ENCODE results near the gene KCNC4. TPM values are rescaled to one million over a fixed set of nuclear protein-coding genes. Genes with fewer than 3 reads are reported as not detected.
A peak's percentile ranks its signal among the peaks of the same experiment; 100 is the strongest.

KCNC4 gene
- total RNA-seq, 4 donors from 2014 or later, result 2.1 to 29.4 (median 3.9) TPM

- intact Hi-C loops (cut with DNase I; ENCODE audit: low total_unique reads), result no loop called here
Measured at GRCh38 chr1:110189181-110189580, 20.9 kb upstream of the KCNC4 start.

GRCh38 chr1:110190282-110190929, 19.7 kb upstream of the KCNC4 start:
- H3K36me3 ChIP-seq, result no peaks in the 10 kb centered on the region
- H3K4me1 ChIP-seq, result no peaks in the 10 kb centered on the region
- H3K4me3 ChIP-seq, result no peak overlapping the region
- no peak overlapping the region for H3K27ac ChIP-seq
- TF ChIP-seq CTCF (IDR thresholded peaks at IDR 0.05) (no peak), POLR2A (IDR thresholded peaks at IDR 0.05) (no peak)
- intact Hi-C loops (cut with DNase I; ENCODE audit: low total_unique reads), result no loop called here
- H3K27me3 ChIP-seq, result no peaks in the 10 kb centered on the region
- no peak for DNase-seq
- no peaks in the 10 kb centered on the region for H3K9me3 ChIP-seq

More at GRCh38 chr1:110189181-110189580, 20.9 kb upstream of the KCNC4 start:
- TF ChIP-seq CTCF (IDR thresholded peaks at IDR 0.05), result no peak
- no peak for TF ChIP-seq POLR2A (IDR thresholded peaks at IDR 0.05)
- no peaks in the 10 kb centered on the region for H3K4me1 ChIP-seq
- H3K36me3 ChIP-seq, result no peaks in the 10 kb centered on the region
- DNase-seq, result no peak
- no peaks in the 10 kb centered on the region for H3K27me3 ChIP-seq
- H3K4me3 ChIP-seq, result no peak overlapping the region
- peak overlapping the region in 1 of 2 donors; percentile 62 for H3K27ac ChIP-seq
- no peaks in the 10 kb centered on the region for H3K9me3 ChIP-seq

- H3K27ac ChIP-seq, result no peak overlapping the region
- no peaks in the 10 kb centered on the region for H3K9me3 ChIP-seq
- TF ChIP-seq CTCF (IDR thresholded peaks at IDR 0.05) (no peak), POLR2A (IDR thresholded peaks at IDR 0.05) (no peak)
- H3K27me3 ChIP-seq, result no peaks in the 10 kb centered on the region
- no peaks in the 10 kb centered on the region for H3K4me1 ChIP-seq
- no peaks in the 10 kb centered on the region for H3K36me3 ChIP-seq
- intact Hi-C loops (cut with DNase I; ENCODE audit: low total_unique reads), result no loop called here
- no peak overlapping the region for H3K4me3 ChIP-seq
- DNase-seq, result no peak
Measured at GRCh38 chr1:110192541-110192940, 17.6 kb upstream of the KCNC4 start.

- DNase-seq, result no peak
- intact Hi-C loops (cut with DNase I; ENCODE audit: low total_unique reads), result no loop called here
- Histone ChIP-seq H3K27ac (no peak overlapping the region), H3K27me3 (no peaks in the 10 kb centered on the region), H3K4me1 (no peaks in the 10 kb centered on the region), H3K9me3 (no peaks in the 10 kb centered on the region), H3K4me3 (no peak overlapping the region), H3K36me3 (no peaks in the 10 kb centered on the region)
- no peak for TF ChIP-seq CTCF (IDR thresholded peaks at IDR 0.05)
- no peak for TF ChIP-seq POLR2A (IDR thresholded peaks at IDR 0.05)
Measured at GRCh38 chr1:110195196-110195595, 14.9 kb upstream of the KCNC4 start.

- H3K9me3 ChIP-seq, result no peaks in the 10 kb centered on the region
- no peaks in the 10 kb centered on the region for H3K4me1 ChIP-seq
- no peaks in the 10 kb centered on the region for H3K36me3 ChIP-seq
- no peak for DNase-seq
- H3K4me3 ChIP-seq, result no peak overlapping the region
- no peaks in the 10 kb centered on the region for H3K27me3 ChIP-seq
- TF ChIP-seq CTCF (IDR thresholded peaks at IDR 0.05) (peak; percentile 59 to 80 (median 68)), POLR2A (IDR thresholded peaks at IDR 0.05) (no peak)
- intact Hi-C loops (cut with DNase I; ENCODE audit: low total_unique reads), result no loop called here
- no peak overlapping the region for H3K27ac ChIP-seq
Measured at GRCh38 chr1:110196917-110197765, 13.0 kb upstream of the KCNC4 start.
